Left ventricle myocardium superior (tissue), 1 donor: ENCODE measurements around the gene TSHZ2. TPM values are rescaled to one million over a fixed set of nuclear protein-coding genes. Genes with fewer than 3 reads are reported as not detected.

Source experiments
- ATAC-seq: fragments of 200-7000 bp; cut with Tn5 transposase; one replicate; pipeline ENCODE4 v1.9.1; 2020; ENCODE audit warnings: mild to moderate bottlenecking, moderate library complexity
- DNase-seq: peaks from one replicate; pipeline ENCODE4 v3.0.0-alpha.2; 2020
- intact Hi-C: fragments of 100-400 bp; cut with micrococcal nuclease; formaldehyde crosslinking; loops from one replicate; pipeline ENCODE4 v1.11.0; 2022
- long read RNA-seq: library from polyadenylated mRNA; unstranded; transcript quantifications from one replicate; pipeline ENCODE4 v2.0.0, GENCODE V29; 2021
- total RNA-seq: library from RNA; stranded (reverse); fragmentation: NEBNext Ultra II Directional; extraction: Animal tissue kit (Norgen Biotek cat#: 25700); gene quantifications from one replicate; pipeline ENCODE4 v1.2.1, GENCODE V29; 2021
- donor health status: DM: no; HTN: yes; CAD: no; lungs with severe emphysema.

The TSHZ2 gene, protein sequence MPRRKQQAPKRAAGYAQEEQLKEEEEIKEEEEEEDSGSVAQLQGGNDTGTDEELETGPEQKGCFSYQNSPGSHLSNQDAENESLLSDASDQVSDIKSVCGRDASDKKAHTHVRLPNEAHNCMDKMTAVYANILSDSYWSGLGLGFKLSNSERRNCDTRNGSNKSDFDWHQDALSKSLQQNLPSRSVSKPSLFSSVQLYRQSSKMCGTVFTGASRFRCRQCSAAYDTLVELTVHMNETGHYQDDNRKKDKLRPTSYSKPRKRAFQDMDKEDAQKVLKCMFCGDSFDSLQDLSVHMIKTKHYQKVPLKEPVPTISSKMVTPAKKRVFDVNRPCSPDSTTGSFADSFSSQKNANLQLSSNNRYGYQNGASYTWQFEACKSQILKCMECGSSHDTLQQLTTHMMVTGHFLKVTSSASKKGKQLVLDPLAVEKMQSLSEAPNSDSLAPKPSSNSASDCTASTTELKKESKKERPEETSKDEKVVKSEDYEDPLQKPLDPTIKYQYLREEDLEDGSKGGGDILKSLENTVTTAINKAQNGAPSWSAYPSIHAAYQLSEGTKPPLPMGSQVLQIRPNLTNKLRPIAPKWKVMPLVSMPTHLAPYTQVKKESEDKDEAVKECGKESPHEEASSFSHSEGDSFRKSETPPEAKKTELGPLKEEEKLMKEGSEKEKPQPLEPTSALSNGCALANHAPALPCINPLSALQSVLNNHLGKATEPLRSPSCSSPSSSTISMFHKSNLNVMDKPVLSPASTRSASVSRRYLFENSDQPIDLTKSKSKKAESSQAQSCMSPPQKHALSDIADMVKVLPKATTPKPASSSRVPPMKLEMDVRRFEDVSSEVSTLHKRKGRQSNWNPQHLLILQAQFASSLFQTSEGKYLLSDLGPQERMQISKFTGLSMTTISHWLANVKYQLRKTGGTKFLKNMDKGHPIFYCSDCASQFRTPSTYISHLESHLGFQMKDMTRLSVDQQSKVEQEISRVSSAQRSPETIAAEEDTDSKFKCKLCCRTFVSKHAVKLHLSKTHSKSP (N-terminal part only)
- 5.2 TPM for total RNA-seq
- long read RNA-seq, partial matches to known transcripts, result 0 of 3 reads
- long read RNA-seq, other reads (novel, unspliced or antisense), result 3 of 3 reads

DNA sequence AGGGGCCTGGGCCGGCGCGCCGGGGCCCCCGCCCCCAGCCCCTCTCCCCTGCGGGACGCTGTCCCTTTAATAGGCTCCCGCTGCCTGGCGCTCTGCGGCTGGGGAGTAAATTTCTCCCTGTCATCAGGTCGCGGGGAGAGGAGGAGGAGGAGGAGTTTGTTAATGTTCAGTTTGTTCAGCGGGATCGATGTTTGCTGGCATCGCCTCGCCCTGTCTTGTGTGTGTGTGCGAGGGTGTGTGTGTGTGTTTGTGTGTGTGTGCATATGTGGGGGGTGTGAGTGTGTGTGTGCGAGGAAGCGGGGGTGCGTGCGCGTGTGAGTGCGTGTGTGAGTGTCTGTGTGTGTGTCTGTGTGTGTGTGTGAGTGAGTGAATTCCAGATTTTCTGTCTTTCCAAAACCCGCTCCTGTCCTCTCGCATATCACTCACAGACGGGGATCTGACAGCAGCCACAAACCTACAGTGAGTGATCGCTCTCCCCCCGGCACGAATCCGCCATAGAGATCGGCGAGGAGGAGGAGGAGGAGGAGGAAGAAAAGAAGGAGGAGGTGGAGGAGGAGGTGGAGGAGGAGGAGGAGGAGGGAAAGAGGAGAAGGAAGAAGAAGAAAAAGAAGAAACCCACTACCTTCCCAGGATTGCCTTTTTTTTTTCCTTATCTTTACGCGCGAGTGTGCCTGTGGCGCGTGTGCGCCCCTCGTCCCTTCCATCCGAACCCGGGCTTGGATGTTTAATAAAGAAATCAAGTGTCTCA, at the start of gene TSHZ2:
Gene TSHZ2, plus strand, starts transcription at position 169 of the 748 bp plus-strand sequence. CDS start 936 bp downstream, outside the sequence.
- intact Hi-C loops, result no loop called here
- ATAC-seq (peak; percentile 74), DNase-seq (peak; percentile 50)

GRCh38 chr20:52922436-52922835, 49.7 kb upstream of the TSHZ2 start:
- DNase-seq (no peak), ATAC-seq (no peak)
- intact Hi-C loops, result no loop called here

GRCh38 chr20:52923123-52923937, 48.8 kb upstream of the TSHZ2 start:
- no peak for ATAC-seq
- DNase-seq, result no peak
- intact Hi-C loops, result no loop called here

DNA sequence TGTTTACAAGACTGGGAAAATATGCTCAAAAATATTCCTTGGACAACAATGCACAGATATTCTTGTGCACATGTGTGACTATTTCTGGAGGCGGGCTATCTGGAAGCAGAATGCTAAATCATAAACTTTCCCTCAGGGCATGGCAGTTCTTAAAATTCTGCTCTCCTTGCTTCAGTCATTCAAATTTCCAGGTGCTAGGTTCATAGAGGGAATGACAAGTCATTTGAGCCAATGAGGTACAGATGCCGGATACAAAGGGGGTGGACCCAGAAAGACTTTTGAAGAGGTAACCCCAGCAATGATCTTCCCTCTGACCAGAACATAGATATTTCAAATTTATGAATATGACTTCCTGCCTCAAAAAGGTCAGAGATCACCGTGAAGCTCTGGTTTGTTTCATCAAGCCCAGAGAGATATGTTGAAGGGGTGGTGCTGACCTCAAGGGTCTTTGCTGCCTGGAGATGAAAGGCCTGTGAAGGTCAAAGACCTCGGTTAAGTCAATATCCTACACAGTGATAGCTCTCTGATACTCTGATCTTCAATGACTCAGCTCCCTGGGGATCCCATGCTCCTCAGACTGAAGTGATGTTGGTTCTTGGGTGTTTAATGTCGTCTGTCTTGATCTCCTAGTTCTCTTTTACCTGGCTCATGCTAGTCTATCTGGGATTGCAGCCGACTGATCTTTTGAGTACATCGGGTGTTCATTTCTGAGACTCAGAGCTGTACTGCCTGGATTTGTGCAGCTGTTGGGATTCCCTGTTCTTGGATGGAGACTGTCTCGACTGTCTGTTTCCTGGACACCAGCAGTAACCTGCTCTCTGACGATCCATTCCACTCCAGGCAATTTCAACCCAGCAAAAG, 47.5 kb upstream of the TSHZ2 start:
- DNase-seq (no peak), ATAC-seq (no peak)
- intact Hi-C loops, result no loop called here

- ATAC-seq (no peak), DNase-seq (no peak)
- intact Hi-C loops, result no loop called here
Measured at GRCh38 chr20:52926505-52926904, 45.7 kb upstream of the TSHZ2 start.

GRCh38 chr20:52933867-52934266, 38.3 kb upstream of the TSHZ2 start:
- ATAC-seq, result no peak
- intact Hi-C loops, result no loop called here
- DNase-seq, result no peak

- DNase-seq (no peak), ATAC-seq (no peak)
- intact Hi-C loops, result no loop called here
Measured at GRCh38 chr20:52936351-52937340, 35.5 kb upstream of the TSHZ2 start.

- no peak for ATAC-seq
- no peak for DNase-seq
- intact Hi-C loops, result no loop called here
Measured at GRCh38 chr20:52937591-52938100, 34.5 kb upstream of the TSHZ2 start.

- ATAC-seq, result no peak
- intact Hi-C loops, result no loop called here
- DNase-seq, result no peak
Measured at GRCh38 chr20:52939141-52939540, 33.0 kb upstream of the TSHZ2 start.

- intact Hi-C loops, result no loop called here
- no peak for ATAC-seq
- no peak for DNase-seq
Measured at GRCh38 chr20:52941808-52942207, 30.4 kb upstream of the TSHZ2 start.

GRCh38 chr20:52943185-52943841, 28.8 kb upstream of the TSHZ2 start:
- DNase-seq (no peak), ATAC-seq (no peak)
- intact Hi-C loops, result no loop called here

GRCh38 chr20:52945268-52945667, 26.9 kb upstream of the TSHZ2 start:
- intact Hi-C loops, result no loop called here
- no peak for DNase-seq
- ATAC-seq, result no peak

GRCh38 chr20:52945862-52946522, 26.2 kb upstream of the TSHZ2 start:
- DNase-seq, result no peak
- intact Hi-C loops, result no loop called here
- ATAC-seq, result no peak

GRCh38 chr20:52948491-52948890, 23.7 kb upstream of the TSHZ2 start:
- ATAC-seq (no peak), DNase-seq (no peak)
- intact Hi-C loops, result no loop called here

- intact Hi-C loops, result no loop called here
- DNase-seq (no peak), ATAC-seq (no peak)
Measured at GRCh38 chr20:52953020-52953419, 19.1 kb upstream of the TSHZ2 start.
